Keratinocyte (primary cell): ENCODE measurements around the gene PAQR4. TPM values are rescaled to one million over a fixed set of nuclear protein-coding genes. Genes with fewer than 3 reads are reported as not detected.
A peak's percentile ranks its signal among the peaks of the same experiment; 100 is the strongest.
"Not testable (repeated sequence)": the region's sequence is repeated elsewhere in the genome, so short reads cannot be mapped to it uniquely, and the experiment has no call there.

ENCODE experiments used
- DNase-seq: peaks from one replicate; pipeline ENCODE4 v3.0.0-alpha.2; 2011; ENCODE audit warnings: low read depth, missing footprints, low spot score
- FAIRE-seq: peaks from 2 replicates; lab custom pipeline; 2011; peaks lifted over from hg19 to GRCh38; lab: Jason Lieb, UNC
- H2AFZ ChIP-seq: 2 replicates; pipeline ENCODE4 v1.6.0; 2012; ENCODE audit warnings: low read length, control low read depth, inconsistent platforms; ENCODE audit not compliant: control insufficient read depth
- H3K27ac ChIP-seq: 2 replicates; pipeline ENCODE4 v1.5.1; 2011; ENCODE audit warnings: low read length; ENCODE audit not compliant: control insufficient read depth, insufficient read depth
- H3K27me3 ChIP-seq: 3 replicates; pipeline ENCODE4 v1.6.0; 2011; ENCODE audit warnings: low read length; ENCODE audit not compliant: control insufficient read depth, insufficient read depth; ENCODE audit errors: extremely low read depth
- H3K36me3 ChIP-seq, 2 experiments: 2 replicates in 1 of 2; 3 replicates in 1 of 2; pipeline ENCODE4 v1.5.1; 2011; ENCODE audit warnings: low read length in 2 of 2, mild to moderate bottlenecking in 1 of 2; ENCODE audit not compliant: control insufficient read depth in 2 of 2, insufficient read depth in 2 of 2; ENCODE audit errors: extremely low read depth in 1 of 2
- H3K4me1 ChIP-seq: 3 replicates; pipeline ENCODE4 v1.5.1; 2011; ENCODE audit warnings: low read length; ENCODE audit not compliant: control insufficient read depth, insufficient read depth; ENCODE audit errors: extremely low read depth
- H3K4me2 ChIP-seq: 3 replicates; pipeline ENCODE4 v1.6.0; 2011; ENCODE audit warnings: low read depth, low read length; ENCODE audit not compliant: control insufficient read depth, insufficient read depth; ENCODE audit errors: extremely low read depth
- H3K4me3 ChIP-seq, 3 experiments: fragments of 200-600 bp in 1 of 3; sonication (generic) in 1 of 3; 2 replicates in 2 of 3; 3 replicates in 1 of 3; pipeline ENCODE4 v1.5.1; 2011 to 2016; ENCODE audit warnings: low read length in 3 of 3, mild to moderate bottlenecking in 3 of 3, control low read depth in 2 of 3, inconsistent platforms in 1 of 3, low read depth in 1 of 3, mixed read lengths in 1 of 3, mixed run types in 1 of 3, moderate library complexity in 1 of 3; ENCODE audit not compliant: control insufficient read depth in 2 of 3, insufficient read depth in 2 of 3; ENCODE audit errors: extremely low read depth in 1 of 3
- H3K79me2 ChIP-seq: 2 replicates; pipeline ENCODE4 v1.6.0; 2012; ENCODE audit warnings: low read length; ENCODE audit not compliant: control insufficient read depth, insufficient read depth
- H3K9ac ChIP-seq: 3 replicates; pipeline ENCODE4 v1.6.0; 2011; ENCODE audit warnings: low read length; ENCODE audit not compliant: control insufficient read depth, insufficient read depth; ENCODE audit errors: extremely low read depth
- H3K9me1 ChIP-seq: 3 replicates; pipeline ENCODE4 v1.6.0; 2011; ENCODE audit warnings: low read length; ENCODE audit not compliant: control insufficient read depth, insufficient read depth; ENCODE audit errors: extremely low read depth
- H3K9me3 ChIP-seq: 2 replicates; pipeline ENCODE4 v1.5.1; 2012; ENCODE audit warnings: low read depth, low read length; ENCODE audit not compliant: control insufficient read depth
- H4K20me1 ChIP-seq: 3 replicates; pipeline ENCODE4 v1.6.0; 2011; ENCODE audit warnings: low read length; ENCODE audit not compliant: control insufficient read depth, insufficient read depth; ENCODE audit errors: extremely low read depth
- CTCF ChIP-seq, 3 experiments: IDR thresholded peaks in 1 of 3; conservative IDR thresholded peaks in 1 of 3; optimal IDR thresholded peaks in 1 of 3; 2 replicates in 2 of 3; 3 replicates in 1 of 3; pipeline versions ENCODE3 to v1.5.1; 2011; ENCODE audit warnings: low read length in 3 of 3, mild to moderate bottlenecking in 3 of 3, moderate library complexity in 2 of 3, control low read depth in 1 of 3, inconsistent platforms in 1 of 3; ENCODE audit not compliant: insufficient read depth in 2 of 3; ENCODE audit errors: extremely low read depth in 1 of 3
- EZH2 ChIP-seq: IDR thresholded peaks from one replicate; pipeline ENCODE4 v1.6.1; 2012; ENCODE audit warnings: inconsistent platforms, mild to moderate bottlenecking, low read length, moderate library complexity
- dilution Hi-C: fragments of 300-500 bp; cut with MboI; formaldehyde crosslinking; loops from one replicate; pipeline ENCODE4 v1.7.0; 2020; ENCODE audit warnings: low sequenced_read_pairs; ENCODE audit not compliant: extremely low pct_ligation_motif_present
- polyA plus RNA-seq, 5 experiments: library from polyadenylated mRNA; depleted of rRNA in 3 of 5; stranded (reverse) in 3 of 5; stranded (forward) in 1 of 5; unstranded in 1 of 5; fragments of >200 nt; gene quantifications; 1 replicate in 1 of 5; 2 replicates in 3 of 5; 3 replicates in 1 of 5; pipeline versions ENCODE4 v1.2.1 to v1.2.3, GENCODE V29; 2011 to 2012; ENCODE audit warnings: missing spikeins in 2 of 5, low read depth in 1 of 5, low replicate concordance in 1 of 5

The PAQR4 gene
- polyA plus RNA-seq, 1 donor (not counting 4 experiments of a cell fraction or from before 2014, with no cell fraction given): 16.8 TPM

GRCh38 chr16:2927010-2927646 lies 42.0 kb upstream of the PAQR4 start:
- Histone ChIP-seq H3K79me2 (peaks cover 13% of the 10 kb centered on the region), H3K9ac (peak overlapping the region; percentile 28), H3K4me3 (no peak overlapping the region), H3K4me1 (peaks cover 20% of the 10 kb centered on the region), H3K4me2 (peak overlapping the region; percentile 69), H3K9me1 (no peaks in the 10 kb centered on the region), H3K27me3 (no peaks in the 10 kb centered on the region), H3K9me3 (no peaks in the 10 kb centered on the region), H2AFZ (peak overlapping the region; percentile 49), H4K20me1 (no peaks in the 10 kb centered on the region), H3K36me3 (peaks cover 5 to 17% of the 10 kb centered on the region in 2 experiments), H3K27ac (peak overlapping the region; percentile 10)
- FAIRE-seq (peak; percentile 73), DNase-seq (no peak)
- dilution Hi-C loops: no loop called here
- TF ChIP-seq EZH2 (no peak), CTCF (optimal IDR thresholded peaks at IDR 0.05 in 1 of 3, IDR thresholded peaks at IDR 0.05 in 1 of 3, conservative IDR thresholded peaks at IDR 0.05 in 1 of 3; ENCODE audit: extremely low read depth in 1 of 3, insufficient read depth in 2 of 3, low read length in 3 of 3) (peak; percentile 82 to 97 (median 95))

- H3K9ac ChIP-seq, dilution Hi-C loops, DNase-seq, H4K20me1 ChIP-seq, H2AFZ ChIP-seq, FAIRE-seq, H3K27me3 ChIP-seq, H3K79me2 ChIP-seq, H3K9me3 ChIP-seq, H3K9me1 ChIP-seq, H3K27ac ChIP-seq, H3K4me3 ChIP-seq, H3K4me2 ChIP-seq: not testable (repeated sequence)
- H3K4me1 ChIP-seq: peaks cover 20% of the 10 kb centered on the region
- peaks cover 5 to 21% of the 10 kb centered on the region in 2 experiments for H3K36me3 ChIP-seq
Measured at GRCh38 chr16:2928151-2928550, 41.0 kb upstream of the PAQR4 start.

GRCh38 chr16:2928796-2929195 lies 40.4 kb upstream of the PAQR4 start:
- no peak for TF ChIP-seq CTCF (optimal IDR thresholded peaks at IDR 0.05 in 1 of 3, IDR thresholded peaks at IDR 0.05 in 1 of 3, conservative IDR thresholded peaks at IDR 0.05 in 1 of 3; ENCODE audit: extremely low read depth in 1 of 3, insufficient read depth in 2 of 3, low read length in 3 of 3)
- no peak for TF ChIP-seq EZH2
- Histone ChIP-seq H3K4me2 (no peak overlapping the region), H3K4me1 (peaks cover 20% of the 10 kb centered on the region), H3K9ac (no peak overlapping the region), H3K9me1 (no peaks in the 10 kb centered on the region), H3K36me3 (peaks cover 5 to 21% of the 10 kb centered on the region in 2 experiments), H3K4me3 (no peak overlapping the region), H2AFZ (no peak overlapping the region), H4K20me1 (no peaks in the 10 kb centered on the region), H3K27me3 (no peaks in the 10 kb centered on the region), H3K27ac (no peak overlapping the region), H3K79me2 (peaks cover 6% of the 10 kb centered on the region), H3K9me3 (no peaks in the 10 kb centered on the region)
- DNase-seq (no peak), FAIRE-seq (no peak)
- dilution Hi-C loops: no loop called here
